ENCODE results near the gene ACP5. TPM values are rescaled to one million over a fixed set of nuclear protein-coding genes. Genes with fewer than 3 reads are reported as not detected.

The ACP5 gene
- total and polyA plus RNA-seq, 2 of the 8 experiments (the other 6 are each of a cell fraction or from before 2014, with no cell fraction given) = 9.0 to 14.3 TPM

- Histone ChIP-seq H3K27ac (ENCODE audit: low read depth, low read length) (no peak overlapping the region), H3K79me1 (ENCODE audit: low read depth, low read length) (peaks cover 2% of the 10 kb centered on the region; the same call in 1 of the 2 replicates), H2BK120ac (replicated peaks; ENCODE audit: low read depth, low read length) (no peak overlapping the region), H3K27me3 (replicated peaks in 1 of 4; ENCODE audit: control insufficient read depth in 3 of 4, extremely low read depth in 1 of 4, insufficient read depth in 3 of 4, low read length in 3 of 4) (no peaks in the 10 kb centered on the region), H3K23ac (ENCODE audit: insufficient read length) (no peak overlapping the region), H2AK5ac (ENCODE audit: low read depth, low read length) (no peak overlapping the region), H4K20me1 (replicated peaks in 1 of 2; ENCODE audit: control insufficient read depth in 1 of 2, insufficient read depth in 2 of 2, low read length in 2 of 2) (no peaks in the 10 kb centered on the region), H2AFZ (ENCODE audit: low read length) (no peak overlapping the region), H2BK5ac (ENCODE audit: low read depth, low read length) (no peak overlapping the region), H3K18ac (ENCODE audit: extremely low read depth, low read length) (no peak overlapping the region), H4K5ac (ENCODE audit: insufficient read length, low read depth, low read length) (no peak overlapping the region), H3K4me3 (ENCODE audit: extremely low read depth in 1 of 4, insufficient read depth in 2 of 4, low read depth in 3 of 4, low read length in 4 of 4) (no peak overlapping the region), H3K4me1 (replicated peaks in 1 of 4; ENCODE audit: control insufficient read depth in 3 of 4, insufficient read depth in 4 of 4, low read length in 3 of 4) (no peaks in the 10 kb centered on the region), H3K36me3 (ENCODE audit: control insufficient read depth in 2 of 4, insufficient read depth in 4 of 4, low read length in 3 of 4) (peaks cover 13 to 44% (median 30%) of the 10 kb centered on the region in 4 experiments), H4K91ac (replicated peaks; ENCODE audit: insufficient read length, low read length) (no peak overlapping the region), H2BK15ac (ENCODE audit: low read length) (no peak overlapping the region), H3K56ac (replicated peaks; ENCODE audit: insufficient read length, low read depth, low read length) (no peak overlapping the region), H3K4ac (replicated peaks; ENCODE audit: insufficient read length, low read depth, low read length) (no peak overlapping the region), H3K14ac (ENCODE audit: insufficient read length) (no peak overlapping the region), H2BK12ac (ENCODE audit: low read depth, low read length) (no peak overlapping the region), H2BK20ac (ENCODE audit: low read length) (no peak overlapping the region), H3K4me2 (ENCODE audit: insufficient read depth in 1 of 2, low read depth in 2 of 2, low read length in 2 of 2) (no peak overlapping the region), H4K8ac (ENCODE audit: extremely low read depth, insufficient read depth, low read length) (no peak overlapping the region), H3K9me3 (ENCODE audit: insufficient read depth in 2 of 2, low read depth in 1 of 2, low read length in 1 of 2) (peaks cover 23 to 31% of the 10 kb centered on the region in 2 experiments), H3K23me2 (ENCODE audit: low read depth, low read length) (no peaks in the 10 kb centered on the region), H3K79me2 (ENCODE audit: control insufficient read depth in 1 of 2, insufficient read depth in 2 of 2, low read length in 2 of 2) (peaks cover 0 to 45% of the 10 kb centered on the region in 2 experiments; a peak in 2 of 4 replicates), H3K9ac (replicated peaks in 1 of 4; ENCODE audit: extremely low read depth in 1 of 4, low read depth in 3 of 4, low read length in 3 of 4) (no peak overlapping the region)
- DNase-seq (ENCODE audit: low read depth in 1 of 2, low spot score in 2 of 2) (no peak), FAIRE-seq (peak; percentile 73)
- 96% methylated on average over 5 of the region's 5 CpGs; no CpG with 5 or more reads in 1 of the 2 experiments for WGBS, 2 experiments (ENCODE audit: extremely low coverage in 1 of 2, insufficient coverage in 1 of 2, insufficient read length in 1 of 2, insufficient replicate concordance in 2 of 2, low coverage in 1 of 2, low lambda C conversion rate in 2 of 2, missing lambda C conversion rate in 1 of 2)
- POLR2A ChIA-PET (ENCODE audit: partially characterized antibody) = interaction anchor here (0.5 to 1.9 kb wide), 6 partner anchors 10 to 210 kb away, joined by 3 to 9 read pairs (median 4); no protein-coding TSS in a partner anchor
- no peak for TF ChIP-seq E2F6 (IDR thresholded peaks at IDR 0.05)
- TF ChIP-seq, protein P1, sequence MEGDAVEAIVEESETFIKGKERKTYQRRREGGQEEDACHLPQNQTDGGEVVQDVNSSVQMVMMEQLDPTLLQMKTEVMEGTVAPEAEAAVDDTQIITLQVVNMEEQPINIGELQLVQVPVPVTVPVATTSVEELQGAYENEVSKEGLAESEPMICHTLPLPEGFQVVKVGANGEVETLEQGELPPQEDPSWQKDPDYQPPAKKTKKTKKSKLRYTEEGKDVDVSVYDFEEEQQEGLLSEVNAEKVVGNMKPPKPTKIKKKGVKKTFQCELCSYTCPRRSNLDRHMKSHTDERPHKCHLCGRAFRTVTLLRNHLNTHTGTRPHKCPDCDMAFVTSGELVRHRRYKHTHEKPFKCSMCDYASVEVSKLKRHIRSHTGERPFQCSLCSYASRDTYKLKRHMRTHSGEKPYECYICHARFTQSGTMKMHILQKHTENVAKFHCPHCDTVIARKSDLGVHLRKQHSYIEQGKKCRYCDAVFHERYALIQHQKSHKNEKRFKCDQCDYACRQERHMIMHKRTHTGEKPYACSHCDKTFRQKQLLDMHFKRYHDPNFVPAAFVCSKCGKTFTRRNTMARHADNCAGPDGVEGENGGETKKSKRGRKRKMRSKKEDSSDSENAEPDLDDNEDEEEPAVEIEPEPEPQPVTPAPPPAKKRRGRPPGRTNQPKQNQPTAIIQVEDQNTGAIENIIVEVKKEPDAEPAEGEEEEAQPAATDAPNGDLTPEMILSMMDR (IDR thresholded peaks at IDR 0.05; ENCODE audit: control extremely low read depth in 1 of 3, insufficient read depth in 1 of 3, low read depth in 1 of 3, low read length in 3 of 3) = peak in 2 of 3 experiments; percentile 8 to 33; a peak in 1 of 4 replicates
- CTCF ChIA-PET (ENCODE audit: partially characterized antibody) = interaction anchor here (0.6 to 1.3 kb wide), 7 partner anchors 8 to 113 kb away, joined by 3 to 7 read pairs (median 3); no protein-coding TSS in a partner anchor
These were observed 35.5 kb upstream of the ACP5 start for GRCh38 chr19:11612816-11613511.

Measured in H1 (cell line).